ENCODE measurements around the gene MKNK1.

Gene MKNK1

DNA sequence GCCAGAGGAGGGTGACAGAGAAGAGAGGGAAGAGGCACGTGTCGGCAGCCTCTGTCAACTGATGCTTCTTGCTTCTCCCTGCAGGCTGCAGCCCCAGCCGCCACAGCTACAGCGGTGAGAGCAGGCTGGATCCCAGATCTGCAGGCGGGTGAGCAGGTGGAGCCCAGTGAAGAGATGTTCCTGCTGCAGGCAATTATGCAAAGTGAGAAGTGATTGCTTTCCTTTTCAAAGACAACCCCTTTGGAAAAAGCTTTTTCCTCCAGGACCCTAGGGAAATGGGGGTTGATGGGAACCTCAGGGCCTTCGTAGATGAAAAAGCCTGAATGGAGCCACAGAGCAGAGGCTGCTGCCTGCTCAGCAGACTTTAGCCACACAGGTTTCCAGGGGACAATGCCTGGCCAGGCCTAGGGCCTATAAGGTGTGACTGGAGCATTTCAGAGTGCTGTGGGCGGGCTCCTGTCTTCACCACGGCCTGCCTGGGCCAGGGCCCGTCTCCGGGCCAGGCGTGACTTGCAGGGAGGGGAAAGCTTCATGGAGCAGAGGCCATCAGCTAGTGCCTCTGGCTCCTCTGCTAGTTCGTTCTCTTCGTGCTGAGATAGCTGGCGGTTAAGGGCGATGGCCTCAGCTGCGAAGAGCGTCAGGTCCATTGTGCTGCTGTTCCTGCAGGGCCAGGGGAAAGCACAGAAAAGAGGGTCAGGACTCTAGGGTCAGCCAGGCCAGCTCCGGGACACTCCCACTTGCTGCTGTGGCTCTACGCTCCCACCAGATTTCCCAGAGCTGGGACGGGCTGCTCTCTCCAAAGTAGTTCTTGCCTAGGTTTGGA is 45.7 kb downstream of the MKNK1 start:
- DNase-seq (ENCODE audit: low read depth), result no peak

- no peak for DNase-seq (ENCODE audit: low read depth)
These were observed 46.7 kb downstream of the MKNK1 start for GRCh38 chr1:46557403-46557802.

DNA sequence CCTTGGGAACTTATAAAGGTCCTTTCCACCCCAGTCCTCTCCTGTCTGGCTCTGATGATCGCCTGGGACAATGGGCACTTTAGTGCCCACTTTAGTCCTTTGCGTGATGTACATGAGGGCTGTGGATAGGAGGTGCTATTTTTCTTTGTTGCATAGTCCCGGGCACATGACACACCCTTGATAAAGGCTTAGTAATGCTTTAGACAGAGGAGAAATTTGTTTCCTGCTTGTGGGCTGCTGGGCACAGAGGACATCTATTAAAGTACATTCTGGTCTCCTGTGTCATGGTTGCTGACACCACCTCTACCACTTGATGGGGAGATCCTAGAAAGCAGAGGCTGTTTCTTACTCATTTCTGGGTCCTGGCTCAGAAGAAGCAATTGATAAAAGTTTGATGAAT is 47.2 kb downstream of the MKNK1 start:
- DNase-seq (ENCODE audit: low read depth), result no peak

- no peak for DNase-seq (ENCODE audit: low read depth)
These were observed 48.0 kb downstream of the MKNK1 start for GRCh38 chr1:46555826-46556619.

DNA sequence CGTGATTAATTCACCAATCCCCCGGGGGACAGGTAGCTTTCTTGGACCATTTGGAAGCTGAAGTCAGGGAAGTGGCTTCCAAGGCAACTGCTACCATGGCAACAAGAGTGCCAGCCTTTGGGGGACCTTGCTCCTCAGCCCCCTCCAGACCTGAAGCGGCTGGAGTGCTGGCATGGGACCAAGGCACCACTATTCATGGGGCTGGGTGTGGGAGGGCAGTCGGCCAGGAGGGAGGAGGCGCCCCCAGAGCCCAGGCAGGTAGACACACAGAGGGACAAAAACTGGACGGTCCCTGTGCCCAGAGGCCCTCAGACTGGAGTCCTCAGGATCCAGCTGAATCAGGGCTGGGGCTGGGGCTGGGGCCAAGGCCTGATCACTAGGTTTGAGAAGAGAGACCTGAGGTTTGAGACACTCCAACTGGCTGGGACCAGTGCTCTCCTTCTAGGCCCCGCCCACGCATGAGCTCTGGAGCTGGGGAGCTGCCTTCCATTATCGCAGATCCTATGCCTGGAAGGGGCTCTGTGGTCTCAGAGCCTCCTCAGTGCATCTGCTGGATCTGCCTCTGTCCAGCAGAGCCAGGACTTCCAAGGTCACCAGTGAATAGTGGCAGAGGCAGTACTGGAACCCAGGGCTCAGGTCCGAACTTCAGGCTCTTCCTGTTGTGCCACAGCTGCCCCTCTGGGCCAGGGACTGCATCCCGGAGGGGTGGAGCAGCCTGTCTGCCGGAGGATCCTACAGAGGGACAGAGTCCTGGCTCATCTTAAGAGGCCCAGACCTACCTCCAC is 49.3 kb downstream of the MKNK1 start:
- DNase-seq (ENCODE audit: low read depth), result no peak

DNA sequence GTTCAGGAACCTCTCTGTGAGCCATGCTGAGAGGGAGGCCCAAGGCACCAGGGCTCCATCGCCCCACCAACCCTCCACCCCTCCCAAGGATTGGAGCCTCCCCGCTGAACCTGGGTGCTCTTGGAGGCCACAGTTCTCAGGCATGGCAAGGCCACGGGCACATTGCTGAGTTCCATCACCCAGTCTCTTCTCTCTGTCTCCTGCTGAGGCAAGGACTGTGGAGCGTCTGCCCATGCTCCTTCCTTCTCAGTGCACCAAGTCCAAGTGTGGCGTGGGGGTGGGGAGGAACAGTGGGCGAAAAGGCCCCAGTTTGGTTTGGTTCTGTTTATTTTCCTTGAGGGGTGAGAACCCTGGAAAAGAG is 49.9 kb downstream of the MKNK1 start:
- DNase-seq (ENCODE audit: low read depth), result no peak

GRCh38 chr1:46553506-46553905 is 50.6 kb downstream of the MKNK1 start:
- no peak for DNase-seq (ENCODE audit: low read depth)

GRCh38 chr1:46552357-46553237 is 51.5 kb downstream of the MKNK1 start:
- DNase-seq (ENCODE audit: low read depth), result no peak

- no peak for DNase-seq (ENCODE audit: low read depth)
These were observed 52.4 kb downstream of the MKNK1 start, which contains the start of gene KNCN for GRCh38 chr1:46551597-46552095. Gene KNCN (minus strand): TSS chr1:46551647. CDS start chr1:46551215, 432 bp downstream.

- no peak for DNase-seq (ENCODE audit: low read depth)
These were observed 53.3 kb downstream of the MKNK1 start for GRCh38 chr1:46550751-46551231.

DNA sequence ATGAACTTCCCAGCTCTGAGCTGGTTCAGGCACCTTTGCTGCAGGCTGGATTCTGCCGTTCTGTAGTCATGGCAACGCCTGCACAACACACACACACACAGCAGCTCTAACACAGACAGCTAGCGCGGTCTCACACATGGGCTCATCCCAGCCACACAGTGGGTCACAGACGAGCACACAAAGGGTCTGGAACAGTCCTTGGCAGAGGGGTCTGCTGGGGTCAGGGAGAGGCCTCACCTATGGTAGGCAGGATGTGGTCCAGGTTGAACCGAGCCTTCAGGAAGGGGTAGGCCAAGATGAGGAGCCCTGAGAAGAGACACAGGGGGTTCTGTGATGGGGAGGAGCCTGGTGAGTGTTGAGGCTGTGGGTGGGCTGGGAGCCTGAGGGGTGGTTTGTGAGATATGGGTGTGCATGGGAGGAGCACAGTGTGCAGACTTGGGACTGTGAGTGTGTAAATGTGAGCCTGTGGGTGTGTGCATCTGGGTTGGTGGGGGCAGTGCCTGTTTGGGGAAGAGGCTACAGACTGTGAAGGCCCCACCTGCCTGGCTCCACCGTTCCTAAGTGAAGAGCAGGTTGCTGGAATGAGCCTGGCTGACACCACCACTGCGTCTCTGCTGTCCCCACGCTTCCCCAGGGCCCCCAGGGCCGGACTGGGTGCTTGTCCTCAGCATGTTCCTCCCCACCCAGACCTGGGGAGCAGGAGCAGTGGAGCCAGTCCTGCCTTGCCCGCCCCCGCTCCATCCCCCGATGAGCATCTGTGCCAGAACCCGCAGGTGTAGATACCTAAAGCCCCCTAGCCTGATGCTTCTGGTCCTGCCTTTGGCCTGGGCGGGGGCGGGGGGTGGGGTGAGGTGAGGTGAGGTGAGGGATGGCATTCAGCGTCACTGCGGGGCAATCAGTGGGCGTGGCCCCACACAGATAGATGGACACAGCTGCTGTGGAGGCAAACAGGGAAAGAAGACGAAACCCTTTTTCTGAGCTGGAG is 54.1 kb downstream of the MKNK1 start:
- no peak for DNase-seq (ENCODE audit: low read depth)

GRCh38 chr1:46547481-46548383 is 56.3 kb downstream of the MKNK1 start:
- DNase-seq (ENCODE audit: low read depth), result no peak

DNA sequence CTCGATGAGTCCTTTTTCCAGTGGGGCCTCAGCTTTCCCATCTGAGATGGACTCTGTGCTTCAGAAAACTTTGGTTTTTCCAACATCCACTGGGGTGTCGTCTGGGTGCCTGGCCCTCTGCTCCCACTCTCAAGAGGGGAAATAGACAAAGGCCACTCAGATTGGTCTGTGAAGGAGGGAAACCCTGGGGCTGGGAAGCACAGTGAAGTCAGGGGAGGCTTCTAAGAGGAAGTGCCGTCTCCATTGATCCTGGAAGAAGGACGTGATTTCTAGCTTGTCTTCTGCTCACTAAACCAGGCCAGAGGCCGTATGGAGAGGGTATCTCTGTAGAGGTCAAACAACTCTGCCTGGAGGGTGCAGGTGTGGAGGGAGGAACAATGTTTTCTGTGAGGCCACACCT is 57.9 kb downstream of the MKNK1 start:
- no peak for DNase-seq (ENCODE audit: low read depth)

- DNase-seq (ENCODE audit: low read depth), result no peak
These were observed 58.3 kb downstream of the MKNK1 start for GRCh38 chr1:46545784-46546183.

DNA sequence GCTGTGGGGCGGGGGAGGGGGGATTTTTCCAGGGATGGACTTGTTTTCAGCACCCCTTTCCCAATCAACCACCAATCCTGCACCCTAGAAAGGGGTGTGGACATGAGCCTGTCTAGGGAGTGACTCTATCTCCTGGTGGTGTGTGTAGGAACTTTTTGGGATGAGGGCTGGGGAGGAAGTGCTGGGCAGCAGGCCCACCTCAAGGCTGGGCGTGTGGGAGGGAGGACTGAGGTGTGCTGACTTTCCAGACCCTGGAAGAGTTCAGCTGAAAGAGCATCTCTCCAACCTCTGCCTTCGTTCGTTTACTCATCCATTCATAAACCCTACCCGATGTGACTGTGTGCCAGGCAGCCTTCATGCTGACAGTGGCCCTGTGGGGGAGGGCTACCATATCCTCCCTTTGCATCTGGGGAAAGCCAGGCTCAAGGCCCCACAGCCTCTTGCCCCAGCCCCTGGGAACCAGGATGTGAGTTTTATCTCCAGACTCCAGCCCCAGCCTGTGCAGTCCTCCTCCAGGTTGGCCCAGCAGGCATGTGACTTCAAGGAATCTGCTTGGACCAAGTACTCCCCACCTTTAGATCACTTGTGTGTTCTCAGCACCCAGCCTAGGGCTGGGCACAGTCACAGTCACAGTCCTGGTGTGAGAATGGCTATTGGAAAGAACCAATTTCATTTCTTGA is 59.4 kb downstream of the MKNK1 start:
- no peak for DNase-seq (ENCODE audit: low read depth)

- no peak for DNase-seq (ENCODE audit: low read depth)
These were observed 60.1 kb downstream of the MKNK1 start for GRCh38 chr1:46543761-46544560.

GRCh38 chr1:46543382-46543760 is 60.7 kb downstream of the MKNK1 start:
- DNase-seq (ENCODE audit: low read depth), result no peak
